ENCODE data around the gene MYO1C. TPM values are rescaled to one million over a fixed set of nuclear protein-coding genes. Genes with fewer than 3 reads are reported as not detected.

MYO1C gene
- total RNA-seq, 1 donor, result 4.0 TPM

- DNase-seq (ENCODE audit: low read depth in 2 of 3, low spot score in 2 of 3), result peak; percentile 55 to 62 (median 56)
These were observed 4.3 kb downstream of the MYO1C start for GRCh38 chr17:1487939-1488825.

- peak; percentile 55 to 70 (median 69) for DNase-seq (ENCODE audit: low read depth in 2 of 3, low spot score in 2 of 3)
These were observed 5.4 kb downstream of the MYO1C start for GRCh38 chr17:1486802-1487695.

GRCh38 chr17:1485423-1486376, 6.8 kb downstream of the MYO1C start:
- DNase-seq (ENCODE audit: low read depth in 2 of 3, low spot score in 2 of 3), result no peak

GRCh38 chr17:1484676-1485422, 7.6 kb downstream of the MYO1C start:
- DNase-seq (ENCODE audit: low read depth in 2 of 3, low spot score in 2 of 3), result peak in 2 of 3 donors; percentile 69 to 71

- DNase-seq (ENCODE audit: low read depth in 2 of 3, low spot score in 2 of 3), result no peak
These were observed 8.4 kb downstream of the MYO1C start for GRCh38 chr17:1484060-1484535.

GRCh38 chr17:1482680-1483079, 9.8 kb downstream of the MYO1C start:
- no peak for DNase-seq (ENCODE audit: low read depth in 2 of 3, low spot score in 2 of 3)

- no peak for DNase-seq (ENCODE audit: low read depth in 2 of 3, low spot score in 2 of 3)
These were observed 10.8 kb downstream of the MYO1C start for GRCh38 chr17:1481736-1482135.

- no peak for DNase-seq (ENCODE audit: low read depth in 2 of 3, low spot score in 2 of 3)
These were observed 11.6 kb downstream of the MYO1C start for GRCh38 chr17:1480747-1481465.

GRCh38 chr17:1478418-1478817, 14.1 kb downstream of the MYO1C start:
- no peak for DNase-seq (ENCODE audit: low read depth in 2 of 3, low spot score in 2 of 3)

- no peak for DNase-seq (ENCODE audit: low read depth in 2 of 3, low spot score in 2 of 3)
These were observed 17.1 kb downstream of the MYO1C start for GRCh38 chr17:1475321-1475854.

- DNase-seq (ENCODE audit: low read depth in 2 of 3, low spot score in 2 of 3), result no peak
These were observed 17.9 kb downstream of the MYO1C start for GRCh38 chr17:1474402-1475189.

GRCh38 chr17:1473841-1474240, 18.6 kb downstream of the MYO1C start:
- no peak for DNase-seq (ENCODE audit: low read depth in 2 of 3, low spot score in 2 of 3)

GRCh38 chr17:1473170-1473569, 19.3 kb downstream of the MYO1C start:
- DNase-seq (ENCODE audit: low read depth in 2 of 3, low spot score in 2 of 3), result peak in 1 of 3 donors; percentile 37

GRCh38 chr17:1471911-1472821, 20.3 kb downstream of the MYO1C start:
- DNase-seq (ENCODE audit: low read depth in 2 of 3, low spot score in 2 of 3), result no peak

- no peak for DNase-seq (ENCODE audit: low read depth in 2 of 3, low spot score in 2 of 3)
These were observed 21.0 kb downstream of the MYO1C start for GRCh38 chr17:1471490-1471889.

- no peak for DNase-seq (ENCODE audit: low read depth in 2 of 3, low spot score in 2 of 3)
These were observed 21.6 kb downstream of the MYO1C start for GRCh38 chr17:1470755-1471462.

Data from hematopoietic multipotent progenitor cell (in vitro differentiated cells).